ENCODE data around the gene ACOT7.
A peak's percentile ranks its signal among the peaks of the same experiment; 100 is the strongest.
"Not testable (repeated sequence)": the region's sequence is repeated elsewhere in the genome, so short reads cannot be mapped to it uniquely, and the experiment has no call there.

Gene ACOT7

GRCh38 chr1:6395781-6396244, 2.2 kb upstream of the ACOT7 start:
- DNase-seq = not testable (repeated sequence)

GRCh38 chr1:6395130-6395529, 1.6 kb upstream of the ACOT7 start:
- peak in 1 of 2 experiments; percentile 28 for DNase-seq

- DNase-seq = peak in 1 of 2 experiments; percentile 46
Measured at GRCh38 chr1:6392809-6393399, 663 bp downstream of the ACOT7 start.

GRCh38 chr1:6391951-6392808, 1.4 kb downstream of the ACOT7 start:
- DNase-seq = peak; percentile 28 to 35

- DNase-seq = no peak
Measured at GRCh38 chr1:6389971-6390370, 3.6 kb downstream of the ACOT7 start.

DNA sequence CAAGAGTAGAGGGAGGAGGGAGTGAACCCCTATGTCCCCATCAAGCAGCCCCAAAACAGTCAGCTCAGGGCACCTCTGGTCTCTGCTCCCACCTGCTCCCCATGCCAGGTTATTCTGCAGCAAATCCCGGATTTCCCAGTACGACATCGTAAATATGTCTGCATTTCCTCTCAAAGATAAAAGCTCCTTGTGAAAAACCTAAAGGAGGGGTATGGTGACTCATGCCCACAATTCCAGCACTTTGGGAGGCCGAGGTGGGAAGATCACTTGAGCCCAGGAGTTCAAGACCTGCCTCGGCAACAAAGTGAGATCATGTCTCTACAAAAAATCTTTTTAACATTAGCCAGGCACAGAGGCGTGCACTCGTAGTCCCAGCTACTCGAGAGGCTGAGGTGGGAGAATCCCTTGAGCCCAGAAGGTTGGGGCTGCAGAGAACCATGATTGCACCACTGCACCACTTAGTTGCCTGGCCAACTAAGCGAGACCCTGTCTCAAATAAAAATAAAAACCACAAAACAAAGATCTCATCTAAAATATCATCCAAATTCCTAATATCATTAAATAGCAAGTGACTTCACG, 7.1 kb downstream of the ACOT7 start:
- DNase-seq = no peak

- DNase-seq = no peak
Measured at GRCh38 chr1:6385488-6386191, 7.9 kb downstream of the ACOT7 start.

DNA sequence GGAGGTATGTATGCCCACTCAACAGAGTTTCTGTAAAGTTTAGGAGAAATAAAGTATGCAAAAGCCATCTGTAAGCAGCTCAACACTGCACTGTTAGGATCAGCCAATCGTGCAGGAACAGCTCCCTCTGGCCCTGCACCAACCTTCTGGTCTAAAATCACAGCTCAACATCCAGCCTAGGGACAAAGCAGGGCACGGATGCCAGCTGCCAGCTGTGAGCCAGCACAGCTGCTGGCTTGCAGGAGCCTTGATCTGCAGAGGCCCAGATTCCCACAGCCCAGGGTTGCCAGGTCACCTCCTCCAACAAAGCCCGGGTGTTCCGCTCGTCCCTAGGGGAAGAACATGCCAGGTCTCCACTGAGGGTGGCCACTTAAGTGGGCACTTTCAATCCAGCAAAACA, 8.6 kb downstream of the ACOT7 start:
- no peak for DNase-seq

- DNase-seq = no peak
Measured at GRCh38 chr1:6384135-6384534, 9.4 kb downstream of the ACOT7 start.

DNA sequence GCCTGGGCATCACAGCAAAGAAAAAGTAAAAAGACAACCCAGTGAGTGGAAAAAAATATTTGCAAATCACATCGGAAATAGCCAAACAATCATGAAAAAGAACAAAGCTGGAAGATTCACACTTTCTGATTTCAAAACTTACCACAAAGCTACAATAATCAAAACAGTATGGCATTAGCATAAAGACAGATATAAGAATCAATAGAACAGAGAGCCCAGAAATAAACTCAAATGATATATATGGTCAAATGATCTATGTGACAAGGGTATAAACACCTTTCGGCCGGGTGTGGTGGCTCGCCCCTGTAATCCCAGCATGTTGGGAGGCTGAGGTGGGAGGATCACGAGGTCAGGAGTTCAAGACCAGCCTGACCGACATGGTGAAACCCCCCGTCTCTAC, 13.5 kb downstream of the ACOT7 start:
- no peak for DNase-seq

DNA sequence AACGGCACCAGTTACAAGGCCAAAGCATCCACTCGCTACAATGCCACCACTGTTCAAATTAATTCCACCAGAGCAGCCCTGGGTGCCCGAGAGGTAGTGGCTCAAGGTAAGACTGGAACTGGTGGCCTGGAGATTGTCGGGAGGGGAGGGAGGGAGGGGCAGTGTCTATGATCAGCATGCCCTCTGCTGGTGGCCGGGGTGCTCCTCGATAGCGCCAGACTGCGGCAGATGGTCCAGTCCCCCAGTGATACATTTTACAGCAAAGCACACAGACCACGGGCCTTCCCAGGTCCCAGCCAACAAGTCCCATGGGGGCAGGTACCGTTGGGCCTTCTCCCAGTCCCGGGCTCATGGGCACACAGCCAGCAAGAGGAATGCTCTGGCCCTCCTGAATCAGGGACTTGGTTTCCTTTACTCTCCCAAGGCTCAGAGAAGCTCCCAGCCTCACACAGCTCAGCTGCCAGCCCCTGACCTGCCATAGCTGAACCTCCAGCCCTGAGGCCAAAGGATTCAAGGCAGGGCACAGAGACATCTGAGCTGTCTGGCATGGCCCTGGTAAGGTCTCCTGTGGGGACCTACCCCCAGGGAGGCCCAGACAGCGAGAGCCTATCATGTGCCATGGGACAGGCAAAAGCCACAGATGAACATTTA, 15.3 kb downstream of the ACOT7 start:
- no peak for DNase-seq

DNA sequence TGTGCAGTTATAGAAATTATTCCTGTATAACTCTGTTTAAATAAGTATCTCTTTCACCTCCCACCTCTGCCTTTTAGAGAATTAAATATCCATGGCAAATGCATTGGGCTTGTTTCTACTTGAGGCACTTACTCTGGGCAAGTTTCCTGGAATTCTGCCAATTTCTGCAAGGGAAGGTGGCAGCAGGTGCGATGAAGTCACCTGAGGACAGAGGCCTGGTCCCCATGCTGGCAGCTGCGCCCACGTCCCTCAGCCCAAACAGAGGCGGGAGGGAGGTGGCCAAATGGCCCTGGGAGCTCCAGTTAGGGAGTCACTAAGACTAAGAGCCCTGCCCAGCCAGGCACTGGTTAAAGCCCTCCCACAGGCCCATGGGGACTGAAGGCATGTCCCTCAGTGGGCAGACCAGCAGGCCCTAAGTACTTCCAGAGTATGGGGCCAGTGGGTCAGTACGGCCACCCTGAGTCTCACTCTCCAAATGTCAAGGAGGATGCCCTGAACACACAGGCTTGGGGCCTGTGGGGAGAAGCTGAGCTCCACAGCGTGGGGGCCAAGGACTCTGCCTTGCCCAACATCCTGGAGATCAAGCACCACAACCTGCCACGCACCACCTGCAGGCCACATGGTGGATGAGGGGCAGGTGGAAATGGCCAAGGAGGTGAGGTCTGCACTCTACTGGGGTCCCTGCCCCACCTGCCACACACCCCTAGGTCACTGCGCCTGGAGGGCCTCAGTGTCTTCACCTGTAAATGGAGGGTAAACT, 19.4 kb downstream of the ACOT7 start:
- DNase-seq = no peak

DNA sequence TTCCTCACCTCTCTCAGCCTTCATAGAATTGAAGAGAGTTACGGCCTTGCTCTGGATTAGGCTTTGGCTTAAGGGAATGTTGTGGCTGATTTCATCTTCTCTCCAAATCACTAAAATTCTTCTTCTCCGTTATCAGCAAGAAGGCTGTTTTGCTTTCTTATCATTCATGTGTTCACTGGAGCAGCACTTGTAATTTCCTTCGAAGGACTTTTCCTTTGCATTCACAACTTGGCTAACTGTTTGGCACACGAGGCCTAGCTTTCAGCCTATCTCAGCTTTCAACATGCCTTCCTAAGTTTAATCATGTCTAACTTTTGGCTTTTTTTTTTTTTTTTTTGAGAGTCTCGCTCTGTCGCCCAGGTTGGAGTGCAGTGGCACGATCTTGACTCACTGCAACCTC, 21.3 kb downstream of the ACOT7 start:
- DNase-seq = not testable (repeated sequence)

DNA sequence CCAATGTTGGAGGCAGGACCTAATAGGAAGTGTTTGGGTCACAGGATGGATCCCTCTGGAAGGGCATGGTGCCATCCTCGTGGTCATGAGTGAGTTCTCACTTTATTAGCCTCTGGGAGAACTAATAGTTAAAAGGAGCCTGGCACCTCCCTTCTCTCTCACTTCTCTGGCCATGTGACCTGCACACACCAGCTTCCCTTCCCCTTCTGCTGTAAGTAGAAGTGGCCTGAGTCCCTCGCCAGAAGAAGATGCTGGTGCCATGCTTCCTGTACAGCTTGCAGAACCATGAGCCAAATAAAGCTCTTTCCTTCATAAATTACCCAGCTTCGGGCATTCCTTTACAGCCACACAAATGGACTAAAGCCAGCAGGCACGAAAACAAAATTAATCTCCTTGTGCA, 23.6 kb downstream of the ACOT7 start:
- no peak for DNase-seq

DNA sequence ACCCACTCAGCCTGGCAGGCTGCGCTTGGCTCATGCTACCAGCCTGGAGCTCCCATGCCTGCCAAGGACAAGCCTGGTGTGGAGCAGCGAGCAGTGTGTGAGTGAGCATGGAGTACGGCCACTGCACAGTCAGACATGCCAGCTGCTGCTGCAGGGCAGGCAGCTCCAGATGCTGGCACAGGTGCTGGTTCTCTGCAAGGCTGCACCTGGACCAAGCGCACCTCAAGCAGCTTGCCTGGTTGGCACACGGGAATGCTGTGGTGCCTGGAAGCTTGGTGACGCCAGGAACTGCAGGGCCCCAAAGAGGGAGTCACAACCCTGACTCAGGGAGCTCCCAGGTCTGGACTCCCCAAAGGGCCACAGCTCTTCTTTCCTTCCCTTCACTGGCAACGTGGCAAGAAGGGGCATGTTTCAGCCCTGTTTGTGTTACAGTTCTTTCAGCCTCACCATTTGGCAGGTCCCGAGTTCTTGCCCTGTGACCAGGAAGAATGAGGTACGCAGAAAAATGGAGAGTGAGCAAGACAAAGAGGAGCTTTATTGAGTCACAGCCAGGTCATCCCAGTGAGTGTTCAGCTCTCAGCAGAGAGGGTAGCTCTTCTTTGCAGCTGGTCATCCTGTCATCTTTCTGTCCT, 26.1 kb downstream of the ACOT7 start:
- no peak for DNase-seq

GRCh38 chr1:6365047-6365446, 28.5 kb downstream of the ACOT7 start:
- peak; percentile 46 to 59 for DNase-seq

DNA sequence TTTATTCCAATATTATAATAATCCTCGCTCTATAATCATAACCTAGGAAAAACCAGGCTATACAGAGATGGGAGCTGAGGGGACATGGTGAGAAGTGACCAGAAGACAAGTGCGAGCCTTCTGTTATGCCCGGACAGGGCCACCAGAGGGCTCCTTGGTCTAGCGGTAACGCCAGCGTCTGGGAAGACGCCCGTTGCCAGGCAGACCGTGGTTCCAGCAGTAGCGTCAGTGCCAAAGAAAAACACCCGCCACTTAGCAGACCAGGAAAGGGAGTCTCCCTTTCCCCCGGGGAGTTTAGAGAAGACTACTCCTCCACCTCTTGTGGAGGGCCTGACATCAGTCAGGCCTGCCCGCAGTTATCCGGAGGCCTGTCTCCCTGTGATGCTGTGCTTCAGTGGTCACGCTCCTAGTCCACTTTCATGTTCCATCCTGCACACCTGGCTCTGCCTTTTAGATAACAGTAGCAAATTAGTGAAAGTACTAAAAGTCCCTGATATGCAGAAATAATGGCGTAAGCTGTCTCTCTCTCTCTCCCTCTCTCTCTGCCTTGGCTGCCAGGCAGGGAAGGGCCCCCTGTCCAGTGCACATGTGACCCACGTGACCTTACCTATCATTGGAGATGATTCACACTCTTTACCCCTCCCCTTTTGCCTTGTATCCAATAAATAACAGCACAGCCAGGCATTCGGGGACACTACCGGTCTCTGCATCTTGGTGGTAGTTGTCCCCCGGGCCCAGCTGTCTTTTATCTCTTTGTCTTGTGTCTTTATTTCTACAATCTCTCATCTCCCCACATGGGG, 30.3 kb downstream of the ACOT7 start:
- peak; percentile 48 to 56 for DNase-seq

GRCh38 chr1:6361124-6361775, 32.3 kb downstream of the ACOT7 start:
- no peak for DNase-seq

DNA sequence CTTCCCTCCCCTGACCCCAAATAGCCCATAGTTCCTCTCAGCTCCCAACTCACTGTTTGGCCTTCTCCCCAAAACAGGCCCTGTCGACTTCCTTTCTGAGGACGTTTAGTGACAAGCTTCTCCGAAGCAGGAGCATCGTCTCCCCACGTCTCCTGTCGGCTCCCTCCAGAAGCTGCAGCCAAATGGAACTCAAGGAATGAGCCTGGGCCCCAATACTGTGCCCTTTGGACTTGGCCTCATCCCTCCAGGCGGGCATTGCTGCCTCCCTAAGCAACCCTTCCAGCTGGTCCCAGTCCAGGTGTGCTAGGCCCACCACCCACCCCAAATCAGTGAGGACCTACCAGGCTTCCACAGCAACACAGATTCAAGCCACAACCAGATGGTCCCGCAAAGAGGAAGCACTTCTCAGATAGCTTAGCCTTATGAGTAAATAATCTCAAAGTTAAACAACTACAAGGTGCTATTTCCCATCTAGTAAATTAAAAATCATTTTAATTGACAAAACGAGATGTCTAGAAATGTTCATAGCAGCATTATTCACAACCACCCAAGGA, 33.0 kb downstream of the ACOT7 start:
- DNase-seq = no peak

DNA sequence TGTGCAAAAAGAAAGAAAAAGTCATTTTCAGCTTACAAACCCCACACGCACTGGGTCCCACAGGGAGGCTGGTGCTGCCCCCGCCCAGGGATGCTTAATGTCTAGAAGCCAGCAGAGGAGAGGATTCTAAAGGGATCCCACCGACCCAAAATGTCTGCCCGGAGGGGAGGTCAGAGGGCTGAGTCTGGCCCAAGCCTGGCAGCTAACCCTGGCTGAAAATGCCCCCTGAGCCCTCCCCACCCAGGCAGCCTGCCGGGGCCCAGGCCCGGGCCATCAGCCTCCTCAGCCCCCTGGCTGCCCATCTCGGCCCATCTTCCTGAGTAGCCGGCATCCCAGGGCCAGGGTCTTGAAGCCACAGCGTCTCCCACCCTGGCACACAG, 33.5 kb downstream of the ACOT7 start:
- no peak for DNase-seq

All from activated T-cell treated with anti-CD3 and anti-CD28 coated beads, Interleukin-2, amount 50 U/mL, for 48 hours (primary cell).